Endothelial cell of umbilical vein (primary cell): ENCODE results near the gene CFAP210. TPM values are rescaled to one million over a fixed set of nuclear protein-coding genes. Genes with fewer than 3 reads are reported as not detected.

ENCODE experiments used
- BruUV-seq: library from RNA; stranded (reverse); fragments of 400-500 nt; replicated peaks from 2 replicates; lab custom pipeline; 2021; lab: Mats Ljungman, UMichigan
- CTCF ChIA-PET: fragments of 300-600, 350-600 bp; sonication (Branson Sonifier 250); formaldehyde crosslinking; loops from one replicate; lab custom pipeline; 2021; ENCODE audit warnings: antibody characterized with exemption, inconsistent platforms; lab: Charles Lee
- POLR2A ChIA-PET: fragments of 300-600, 350-600 bp; sonication (Branson Sonifier 250); formaldehyde crosslinking; loops from one replicate; lab custom pipeline; 2021; ENCODE audit warnings: antibody characterized with exemption, inconsistent platforms; lab: Charles Lee
- DNase-seq: peaks from one replicate; pipeline ENCODE4 v3.0.0-alpha.2; 2011; ENCODE audit warnings: low read depth, low spot score
- FAIRE-seq: peaks from 2 replicates; lab custom pipeline; 2011; peaks lifted over from hg19 to GRCh38; lab: Jason Lieb, UNC
- H2AFZ ChIP-seq: 2 replicates; pipeline ENCODE4 v1.6.0; 2012; ENCODE audit warnings: low read depth, low read length, control low read depth, inconsistent platforms
- H3K27ac ChIP-seq: 2 replicates; pipeline ENCODE4 v1.5.1; 2011; ENCODE audit warnings: low read depth, mild to moderate bottlenecking, control low read depth, low read length, moderate library complexity; ENCODE audit not compliant: insufficient read depth
- H3K27me3 ChIP-seq, 2 experiments: 2 replicates each; pipeline versions ENCODE4 v1.6.0 to v1.6.1; 2011; ENCODE audit warnings: low read length in 2 of 2, mixed read lengths in 1 of 2; ENCODE audit not compliant: control insufficient read depth in 2 of 2, insufficient read depth in 2 of 2
- H3K36me3 ChIP-seq, 2 experiments: 2 replicates in 1 of 2; 3 replicates in 1 of 2; pipeline ENCODE4 v1.5.1; 2011; ENCODE audit warnings: low read length in 2 of 2, mild to moderate bottlenecking in 1 of 2, moderate library complexity in 1 of 2; ENCODE audit not compliant: control insufficient read depth in 2 of 2, insufficient read depth in 2 of 2; ENCODE audit errors: extremely low read depth in 1 of 2
- H3K4me1 ChIP-seq: 3 replicates; pipeline ENCODE4 v1.5.1; 2011; ENCODE audit warnings: mild to moderate bottlenecking, low read length; ENCODE audit not compliant: control insufficient read depth, insufficient read depth; ENCODE audit errors: extremely low read depth
- H3K4me2 ChIP-seq: 2 replicates; pipeline ENCODE4 v1.6.1; 2011; ENCODE audit warnings: low read length, control low read depth, mixed read lengths; ENCODE audit not compliant: insufficient read depth
- H3K4me3 ChIP-seq, 3 experiments: fragments of 200-600 bp in 1 of 3; sonication (generic), shearing (Covaris generic) in 1 of 3; replicated peaks in 1 of 3; 2 replicates each; pipeline ENCODE4 v1.5.1; 2011 to 2016; ENCODE audit warnings: control low read depth in 3 of 3, low read length in 3 of 3, mild to moderate bottlenecking in 2 of 3, inconsistent platforms in 1 of 3, low read depth in 1 of 3, moderate library complexity in 1 of 3; ENCODE audit not compliant: insufficient read depth in 1 of 3
- H3K79me2 ChIP-seq: 2 replicates; pipeline ENCODE4 v1.6.0; 2012; ENCODE audit warnings: low read length, inconsistent platforms; ENCODE audit not compliant: control insufficient read depth, insufficient read depth
- H3K9ac ChIP-seq: replicated peaks from 2 replicates; pipeline ENCODE3; 2011; ENCODE audit warnings: low read length, control low read depth; ENCODE audit not compliant: insufficient read depth; ENCODE audit errors: extremely low read depth
- H3K9me1 ChIP-seq: replicated peaks from 3 replicates; pipeline ENCODE4 v1.6.0; 2011; ENCODE audit warnings: mild to moderate bottlenecking, low read length; ENCODE audit not compliant: control insufficient read depth, insufficient read depth; ENCODE audit errors: extremely low read depth
- H3K9me3 ChIP-seq: replicated peaks from 2 replicates; pipeline ENCODE4 v1.5.1; 2012; ENCODE audit warnings: low read length, inconsistent platforms; ENCODE audit not compliant: control insufficient read depth, insufficient read depth
- H4K20me1 ChIP-seq: replicated peaks from 2 replicates; pipeline ENCODE3; 2011; ENCODE audit warnings: mild to moderate bottlenecking, low read length; ENCODE audit not compliant: control insufficient read depth, insufficient read depth; ENCODE audit errors: extremely low read depth
- CTCF ChIP-seq, 2 donors: IDR thresholded peaks; 1 replicate in 1 of 2; 2 replicates in 1 of 2; pipeline ENCODE4 v1.5.1; 2011; ENCODE audit warnings: low read length in 2 of 2, mild to moderate bottlenecking in 2 of 2, moderate library complexity in 2 of 2, control low read depth in 1 of 2, inconsistent platforms in 1 of 2, low read depth in 1 of 2; ENCODE audit not compliant: insufficient read depth in 1 of 2; ENCODE audit errors: extremely low read depth in 1 of 2
- EZH2 ChIP-seq: IDR thresholded peaks from 2 replicates; pipeline ENCODE4 v1.6.1; 2012; ENCODE audit warnings: borderline replicate concordance, low read depth, mild to moderate bottlenecking, moderate library complexity, low read length, inconsistent platforms; ENCODE audit not compliant: severe bottlenecking
- GATA2 ChIP-seq: IDR thresholded peaks from 2 replicates; pipeline ENCODE4 v1.7.0; 2011; ENCODE audit warnings: low read depth, mild to moderate bottlenecking, moderate library complexity, mixed read lengths, low read length; ENCODE audit not compliant: insufficient read length, insufficient read depth
- MYC ChIP-seq: IDR thresholded peaks from one replicate; pipeline ENCODE4 v1.6.1; 2011; ENCODE audit warnings: mild to moderate bottlenecking, low read depth, low read length
- POLR2A ChIP-seq: IDR thresholded peaks from 2 replicates; pipeline ENCODE4 v1.6.1; 2012; ENCODE audit warnings: low read depth, mild to moderate bottlenecking, control low read depth, low read length
- POLR2AphosphoS5 ChIP-seq: IDR thresholded peaks from 2 replicates; pipeline ENCODE4 v1.6.1; 2012; ENCODE audit warnings: low read depth, mild to moderate bottlenecking, control low read depth, low read length, moderate library complexity; ENCODE audit not compliant: insufficient read depth
- dilution Hi-C: fragments of 300-500 bp; cut with MboI; formaldehyde crosslinking; loops from one replicate; pipeline ENCODE4 v1.15.0; 2019; ENCODE audit warnings: low sequenced_read_pairs; ENCODE audit not compliant: extremely low pct_ligation_motif_present
- intact Hi-C: fragments of 100-400 bp; cut with micrococcal nuclease; formaldehyde crosslinking; loops from one replicate; pipeline ENCODE4 v1.10.0; 2022
- polyA plus RNA-seq, 4 experiments: library from polyadenylated mRNA; depleted of rRNA in 3 of 4; stranded (reverse) in 3 of 4; unstranded in 1 of 4; fragments of >200 nt; gene quantifications; 2 replicates each; pipeline versions ENCODE4 v1.2.1 to v1.2.3, GENCODE V29; 2011 to 2012; ENCODE audit warnings: missing spikeins in 1 of 4
- total RNA-seq: library from RNA; stranded (reverse); gene quantifications from 2 replicates; pipeline ENCODE4 v1.2.3, GENCODE V29; 2021
- TF ChIP-seq, protein P1 (sequence below): IDR thresholded peaks from 2 replicates; pipeline ENCODE4 v1.6.1; 2011; ENCODE audit not compliant: insufficient read depth, insufficient read length

Gene CFAP210
- total and polyA plus RNA-seq, 2 donors (not counting 3 experiments of a cell fraction or from before 2014, with no cell fraction given): not detected

GRCh38 chr2:169667583-169667982, 26.6 kb downstream of the CFAP210 start:
- ChIA-PET CTCF (interaction anchor here (1.1 kb wide), 1 partner anchor 27 kb away, joined by 3 read pairs; no protein-coding TSS in a partner anchor), POLR2A (no interaction called here)
- no peaks in the 10 kb centered on the region for H3K4me1 ChIP-seq
- H3K36me3 ChIP-seq: no peaks in the 10 kb centered on the region
- H4K20me1 ChIP-seq: no peaks in the 10 kb centered on the region
- TF ChIP-seq EZH2 (no peak), CTCF (IDR thresholded peaks at IDR 0.05; ENCODE audit: extremely low read depth in 1 of 2, insufficient read depth in 1 of 2, low read depth in 1 of 2, low read length in 2 of 2) (no peak), MYC (no peak), GATA2 (no peak), POLR2A (no peak), POLR2AphosphoS5 (no peak)
- TF ChIP-seq, protein P1, sequence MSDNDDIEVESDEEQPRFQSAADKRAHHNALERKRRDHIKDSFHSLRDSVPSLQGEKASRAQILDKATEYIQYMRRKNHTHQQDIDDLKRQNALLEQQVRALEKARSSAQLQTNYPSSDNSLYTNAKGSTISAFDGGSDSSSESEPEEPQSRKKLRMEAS: no peak
- intact Hi-C loops: no loop called here
- no peak overlapping the region for H3K4me2 ChIP-seq
- H3K79me2 ChIP-seq: no peaks in the 10 kb centered on the region
- BruUV-seq: no TSS peak
- no peak for FAIRE-seq
- H3K9me1 ChIP-seq: no peaks in the 10 kb centered on the region
- H3K9me3 ChIP-seq: no peaks in the 10 kb centered on the region
- no peak overlapping the region for H3K4me3 ChIP-seq
- H3K27ac ChIP-seq: no peak overlapping the region
- dilution Hi-C loops: no loop called here
- no peak for DNase-seq
- no peak overlapping the region for H3K9ac ChIP-seq
- H2AFZ ChIP-seq: no peak overlapping the region
- H3K27me3 ChIP-seq: peaks cover 2 to 6% of the 10 kb centered on the region in 2 experiments
